ENCODE measurements around the gene LCN6. TPM values are rescaled to one million over a fixed set of nuclear protein-coding genes. Genes with fewer than 3 reads are reported as not detected.

Gene LCN6
- total RNA-seq, 1 experiment from 2014 or later, result not detected

- Histone ChIP-seq H2BK5ac (ENCODE audit: insufficient read length, low read length) (no peak overlapping the region), H4K20me1 (ENCODE audit: control insufficient read depth, insufficient read depth, insufficient read length) (no peaks in the 10 kb centered on the region), H3K56ac (ENCODE audit: insufficient read length, low read depth, low read length) (no peak overlapping the region), H4K5ac (ENCODE audit: insufficient read length, low read depth, low read length) (no peak overlapping the region), H2BK20ac (ENCODE audit: low read depth, low read length, poor library complexity, severe bottlenecking) (no peak overlapping the region), H3K9ac (ENCODE audit: extremely low read depth, insufficient read length, low read length) (no peak overlapping the region), H3K4me2 (ENCODE audit: insufficient read depth, insufficient read length, low read length) (no peak overlapping the region), H3K18ac (ENCODE audit: insufficient read length, low read depth, low read length) (no peak overlapping the region), H3K4me1 (ENCODE audit: insufficient read depth, low read length) (no peaks in the 10 kb centered on the region), H3K27ac (ENCODE audit: insufficient read length, low read depth, low read length) (no peak overlapping the region), H4K8ac (replicated peaks; ENCODE audit: insufficient read length, low read depth, low read length) (no peak overlapping the region), H3K27me3 (ENCODE audit: insufficient read depth, low read length) (no peaks in the 10 kb centered on the region), H3T11ph (ENCODE audit: low read length) (no peak overlapping the region), H3K14ac (ENCODE audit: insufficient read depth, low read length) (no peak overlapping the region), H3K79me1 (ENCODE audit: insufficient read depth, low read depth, low read length, poor library complexity, severe bottlenecking) (no peaks in the 10 kb centered on the region), H3K79me2 (ENCODE audit: insufficient read depth, low read length) (no peaks in the 10 kb centered on the region), H3K9me3 (ENCODE audit: control insufficient read depth, low read depth, low read length) (no peaks in the 10 kb centered on the region), H4K91ac (ENCODE audit: insufficient read length, low read depth, low read length) (no peak overlapping the region), H3K4ac (ENCODE audit: low read depth, low read length) (no peak overlapping the region), H3K23ac (ENCODE audit: insufficient read length, low read depth, low read length) (no peak overlapping the region), H3K23me2 (ENCODE audit: insufficient read length, low read depth, low read length, poor library complexity, severe bottlenecking) (peaks cover 7% of the 10 kb centered on the region), H2BK120ac (ENCODE audit: low read depth, low read length, poor library complexity, severe bottlenecking) (no peak overlapping the region), H2BK12ac (ENCODE audit: insufficient read length, low read depth, low read length) (no peak overlapping the region), H2BK15ac (ENCODE audit: low read depth, low read length) (no peak overlapping the region), H2AFZ (ENCODE audit: low read length) (no peak overlapping the region), H2AK5ac (ENCODE audit: insufficient read length, low read length) (no peak overlapping the region)
- no peak for TF ChIP-seq CTCF (conservative IDR thresholded peaks at IDR 0.05)
- Mint-ChIP-seq H3K36me3 (ENCODE audit: insufficient read depth in 1 of 3, low read depth in 3 of 3) (no peaks in the 10 kb centered on the region), H3K4me3 (no peak overlapping the region), H3K4me1 (no peaks in the 10 kb centered on the region), H3K27ac (no peak overlapping the region), H3K9me3 (no peaks in the 10 kb centered on the region), H3K27me3 (ENCODE audit: low read depth) (peaks cover 60% of the 10 kb centered on the region)
- WGBS (ENCODE audit: extremely low coverage, insufficient read length, low lambda C conversion rate), result no CpG with 5 or more reads among the region's 22 CpGs
- no peak for DNase-seq
Observed at GRCh38 chr9:136707849-136708517, 40.3 kb downstream of the LCN6 start.
